Body of pancreas (tissue), 4 donors: ENCODE data around the gene RAB10. TPM values are rescaled to one million over a fixed set of nuclear protein-coding genes. Genes with fewer than 3 reads are reported as not detected.
"Not testable (repeated sequence)": the region's sequence is repeated elsewhere in the genome, so short reads cannot be mapped to it uniquely, and the experiment has no call there.

Source experiments
- ATAC-seq: fragments of 150-250 bp; one replicate; pipeline ENCODE4 v1.9.1; 2016
- DNase-seq, 4 donors: peaks; one replicate each; pipeline ENCODE4 v3.0.0-alpha.2; 2019
- H3K27ac ChIP-seq, 4 donors: fragments of 200-600 bp; sonication (generic); 1 replicate in 3 of 4; 2 replicates in 1 of 4; pipeline versions ENCODE4 v1.5.1 to v1.6.1; 2016 to 2019; ENCODE audit warnings: mild to moderate bottlenecking in 1 of 4, mixed read lengths in 1 of 4, moderate library complexity in 1 of 4
- H3K27me3 ChIP-seq, 2 donors: fragments of 200-600 bp; sonication (generic); one replicate each; pipeline ENCODE4 v1.6.0; 2016; ENCODE audit warnings: mild to moderate bottlenecking in 1 of 2
- H3K36me3 ChIP-seq, 2 donors: fragments of 200-600 bp; sonication (generic); replicated peaks in 1 of 2; 2 replicates each; pipeline ENCODE4 v1.5.1; 2016; ENCODE audit warnings: low read depth in 2 of 2; ENCODE audit not compliant: insufficient read depth in 1 of 2
- H3K4me1 ChIP-seq: fragments of 200-600 bp; sonication (generic); one replicate; pipeline ENCODE4 v1.6.0; 2016
- H3K4me3 ChIP-seq, 2 donors: fragments of 200-600 bp; sonication (generic); 1 replicate in 1 of 2; 2 replicates in 1 of 2; pipeline ENCODE4 v1.5.1; 2016 to 2019
- H3K9me3 ChIP-seq, 3 donors: fragments of 200-600 bp; sonication (generic); 1 replicate in 2 of 3; 2 replicates in 1 of 3; pipeline ENCODE4 v1.5.1; 2016
- POLR2A ChIP-seq, 3 donors: fragments of 450-650 bp; IDR thresholded peaks; one replicate each; pipeline ENCODE4 v1.6.1; 2016; ENCODE audit warnings: antibody characterized with exemption in 3 of 3, mild to moderate bottlenecking in 2 of 3
- WGBS, 2 donors: methylation state at CpG; one replicate each; pipeline ENCODE4 v1.1.5; 2017; 5-methylcytosine and 5-hydroxymethylcytosine counted together
- intact Hi-C: fragments of 100-400 bp; cut with DNase I; formaldehyde crosslinking; loops from one replicate; pipeline ENCODE4 v1.15.1; 2023
- total RNA-seq, 2 donors: library from RNA; depleted of rRNA; stranded (reverse); fragments of >200 nt; gene quantifications; one replicate each; pipeline ENCODE4 v1.1.0, GENCODE V29; 2016
- TF ChIP-seq, protein P1 (sequence below), 7 experiments: fragments of 450-650 bp in 4 of 7; fragments of 200-600 bp in 3 of 7; sonication (generic) in 3 of 7; IDR thresholded peaks; one replicate each; pipeline ENCODE4 v1.5.1; 2016 to 2019; ENCODE audit warnings: antibody characterized with exemption in 7 of 7

The RAB10 gene
- total RNA-seq, 2 donors from 2014 or later: 41.5 to 115 TPM

DNA sequence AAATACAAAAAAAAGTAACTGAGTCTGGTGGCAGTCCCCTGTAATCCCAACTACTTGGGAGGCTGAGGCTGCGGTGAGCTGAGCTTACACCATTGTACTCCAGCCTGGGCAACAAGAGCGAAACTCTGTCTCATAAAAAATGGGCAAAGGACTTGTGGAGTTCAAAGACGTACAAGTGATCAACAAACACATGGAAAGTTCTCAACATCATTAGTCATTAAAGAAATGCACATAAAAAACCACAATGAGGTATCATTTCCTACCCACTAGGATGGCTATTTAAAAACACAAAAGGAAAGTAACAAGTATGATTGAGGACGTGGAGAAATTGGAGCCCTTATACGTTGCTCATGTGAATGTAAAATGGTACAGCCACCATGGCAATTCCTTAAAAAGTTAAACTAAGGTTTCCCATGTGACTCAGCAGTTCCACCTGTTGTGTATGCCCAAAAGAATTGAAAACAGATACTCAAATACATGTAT, 52.3 kb downstream of the RAB10 start:
- no peak for ATAC-seq
- no peak for DNase-seq
- Histone ChIP-seq H3K4me3 (no peak overlapping the region), H3K9me3 (no peaks in the 10 kb centered on the region), H3K27ac (no peak overlapping the region), H3K36me3 (no peaks in the 10 kb centered on the region), H3K4me1 (no peaks in the 10 kb centered on the region), H3K27me3 (no peaks in the 10 kb centered on the region)
- TF ChIP-seq POLR2A (IDR thresholded peaks at IDR 0.05): no peak
- TF ChIP-seq, protein P1, sequence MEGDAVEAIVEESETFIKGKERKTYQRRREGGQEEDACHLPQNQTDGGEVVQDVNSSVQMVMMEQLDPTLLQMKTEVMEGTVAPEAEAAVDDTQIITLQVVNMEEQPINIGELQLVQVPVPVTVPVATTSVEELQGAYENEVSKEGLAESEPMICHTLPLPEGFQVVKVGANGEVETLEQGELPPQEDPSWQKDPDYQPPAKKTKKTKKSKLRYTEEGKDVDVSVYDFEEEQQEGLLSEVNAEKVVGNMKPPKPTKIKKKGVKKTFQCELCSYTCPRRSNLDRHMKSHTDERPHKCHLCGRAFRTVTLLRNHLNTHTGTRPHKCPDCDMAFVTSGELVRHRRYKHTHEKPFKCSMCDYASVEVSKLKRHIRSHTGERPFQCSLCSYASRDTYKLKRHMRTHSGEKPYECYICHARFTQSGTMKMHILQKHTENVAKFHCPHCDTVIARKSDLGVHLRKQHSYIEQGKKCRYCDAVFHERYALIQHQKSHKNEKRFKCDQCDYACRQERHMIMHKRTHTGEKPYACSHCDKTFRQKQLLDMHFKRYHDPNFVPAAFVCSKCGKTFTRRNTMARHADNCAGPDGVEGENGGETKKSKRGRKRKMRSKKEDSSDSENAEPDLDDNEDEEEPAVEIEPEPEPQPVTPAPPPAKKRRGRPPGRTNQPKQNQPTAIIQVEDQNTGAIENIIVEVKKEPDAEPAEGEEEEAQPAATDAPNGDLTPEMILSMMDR (IDR thresholded peaks at IDR 0.05): no peak
- WGBS, 2 donors: 83 to 85% methylated on average over 5 of the region's 5 CpGs
- intact Hi-C loops: no loop called here

DNA sequence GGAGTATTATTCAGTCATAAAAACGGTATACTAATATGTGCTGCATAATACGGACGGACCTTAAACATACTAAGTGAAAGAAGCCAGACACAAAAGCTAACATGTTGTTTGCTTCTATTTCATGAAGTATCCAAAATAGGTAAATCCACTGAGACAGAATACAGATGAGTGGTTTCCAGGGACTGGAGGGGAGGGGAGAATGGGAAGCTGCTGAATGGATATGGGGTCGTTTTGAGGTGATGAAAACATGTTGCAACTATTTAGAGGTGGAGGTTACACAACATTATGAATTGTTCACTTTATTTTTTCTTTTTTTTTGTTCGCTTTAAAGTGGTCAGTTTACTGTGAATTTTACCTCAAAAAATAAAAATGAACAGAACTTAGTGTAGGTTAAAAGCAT, 52.9 kb downstream of the RAB10 start:
- no peak for TF ChIP-seq POLR2A (IDR thresholded peaks at IDR 0.05)
- TF ChIP-seq, protein P1 (IDR thresholded peaks at IDR 0.05): no peak
- WGBS, 2 donors: 77 to 80% methylated on average over 5 of the region's 5 CpGs
- intact Hi-C loops: no loop called here
- H3K27me3 ChIP-seq: no peaks in the 10 kb centered on the region
- ATAC-seq (no peak), DNase-seq (no peak)
- H3K9me3 ChIP-seq: no peaks in the 10 kb centered on the region
- no peaks in the 10 kb centered on the region for H3K4me1 ChIP-seq
- no peak overlapping the region for H3K4me3 ChIP-seq
- H3K36me3 ChIP-seq: no peaks in the 10 kb centered on the region
- H3K27ac ChIP-seq: no peak overlapping the region

DNA sequence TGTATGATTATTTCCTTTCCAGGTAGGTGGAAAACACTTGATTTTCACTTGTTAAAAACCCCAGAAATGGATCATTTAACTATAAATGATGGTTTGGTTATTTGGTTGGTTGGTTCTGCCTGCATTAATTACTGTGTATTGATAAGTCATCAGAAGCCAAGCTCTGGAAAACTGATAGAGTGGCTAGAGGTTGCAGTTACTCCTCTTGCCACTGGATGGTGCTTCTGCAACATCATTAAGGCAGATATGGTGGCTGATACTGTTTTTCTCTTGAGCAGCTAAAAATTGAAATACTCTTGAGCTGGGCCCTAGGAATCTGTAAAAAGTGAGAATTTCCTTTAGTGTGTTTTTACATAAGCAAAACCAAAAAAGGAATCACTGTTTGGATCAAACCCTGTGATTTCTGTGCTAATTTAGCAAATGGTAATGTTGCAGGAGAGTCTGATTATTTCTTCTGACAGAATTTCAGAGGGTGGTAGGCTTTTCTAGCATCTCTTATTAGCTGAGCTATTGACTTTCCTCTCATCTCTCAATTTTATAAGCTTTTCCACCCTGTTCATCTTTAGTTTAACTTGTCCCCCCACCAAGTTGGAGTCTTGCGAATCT, 54.3 kb downstream of the RAB10 start:
- ATAC-seq (no peak), DNase-seq (peak in 2 of 4 donors; percentile 13 to 36)
- Histone ChIP-seq H3K36me3 (no peaks in the 10 kb centered on the region), H3K27me3 (no peaks in the 10 kb centered on the region), H3K27ac (no peak overlapping the region), H3K4me1 (no peaks in the 10 kb centered on the region), H3K4me3 (no peak overlapping the region), H3K9me3 (no peaks in the 10 kb centered on the region)
- intact Hi-C loops: no loop called here
- 100% methylated on average over 1 of the region's 1 CpG for WGBS, 2 donors
- no peak for TF ChIP-seq POLR2A (IDR thresholded peaks at IDR 0.05)
- TF ChIP-seq, protein P1 (IDR thresholded peaks at IDR 0.05): peak; percentile 39 to 72 (median 60)

DNA sequence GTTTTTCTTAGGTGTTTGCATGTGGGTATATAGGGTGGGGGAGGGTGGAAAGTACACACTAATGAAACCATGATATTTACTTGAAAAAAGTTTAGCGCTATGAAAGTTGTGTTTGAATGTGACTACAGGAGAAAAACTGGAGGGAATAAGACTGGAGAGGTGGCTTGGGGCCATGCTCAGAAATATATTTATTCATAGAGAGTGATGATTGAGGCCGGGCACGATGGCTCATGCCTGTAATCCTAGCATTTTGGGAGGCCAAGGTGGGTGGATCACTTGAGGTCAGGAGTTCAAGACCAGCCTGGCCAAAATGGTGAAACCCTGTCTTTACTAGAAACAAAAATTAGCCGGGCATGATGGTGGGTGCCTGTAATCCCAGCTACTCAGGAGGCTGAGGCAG, 55.0 kb downstream of the RAB10 start:
- intact Hi-C loops, H3K4me1 ChIP-seq, DNase-seq, H3K9me3 ChIP-seq, H3K27me3 ChIP-seq, H3K27ac ChIP-seq, ATAC-seq, H3K36me3 ChIP-seq, H3K4me3 ChIP-seq: not testable (repeated sequence)
- 86 to 89% methylated on average over 4 of the region's 4 CpGs for WGBS, 2 donors

DNA sequence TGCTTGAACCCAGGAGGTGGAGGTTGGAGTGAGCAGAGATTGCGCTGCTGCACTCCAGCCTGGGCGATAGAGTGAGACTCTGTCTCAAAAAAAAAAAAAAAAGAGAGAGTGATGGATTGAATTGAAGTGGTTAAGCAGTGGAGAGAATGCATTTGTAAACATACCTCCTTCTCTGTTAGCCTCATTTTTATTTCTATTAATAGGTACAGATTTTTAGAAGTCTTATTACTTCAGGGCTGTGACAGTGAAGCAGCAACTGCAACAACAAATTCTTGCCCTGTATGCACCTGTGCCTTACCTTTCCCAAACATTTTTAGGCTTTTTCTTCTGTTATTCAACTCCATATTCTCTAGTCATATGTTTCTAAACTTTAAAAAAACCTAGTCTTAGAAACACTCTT, 55.5 kb downstream of the RAB10 start:
- no peak overlapping the region for H3K27ac ChIP-seq
- WGBS, 2 donors: 88 to 91% methylated on average over 2 of the region's 2 CpGs
- intact Hi-C loops: no loop called here
- TF ChIP-seq POLR2A (IDR thresholded peaks at IDR 0.05): no peak
- TF ChIP-seq, protein P1 (IDR thresholded peaks at IDR 0.05): no peak
- no peaks in the 10 kb centered on the region for H3K36me3 ChIP-seq
- DNase-seq (no peak), ATAC-seq (no peak)
- no peaks in the 10 kb centered on the region for H3K4me1 ChIP-seq
- no peaks in the 10 kb centered on the region for H3K9me3 ChIP-seq
- H3K27me3 ChIP-seq: no peaks in the 10 kb centered on the region
- no peak overlapping the region for H3K4me3 ChIP-seq
